ENCODE measurements around the gene OSBPL7. TPM values are rescaled to one million over a fixed set of nuclear protein-coding genes. Genes with fewer than 3 reads are reported as not detected.
A peak's percentile ranks its signal among the peaks of the same experiment; 100 is the strongest.

The OSBPL7 gene
- total and polyA plus RNA-seq, 2 of the 13 experiments (the other 11 are each of a cell fraction or from before 2014, with no cell fraction given): 4.7 to 6.6 TPM

GRCh38 chr17:47785538-47786123 is 36.0 kb downstream of the OSBPL7 start (continued):
- TF ChIP-seq ZNF691 (CRISPR knock-in tag; IDR thresholded peaks at IDR 0.05; ENCODE audit: borderline replicate concordance, low read depth): no peak
- no peak for TF ChIP-seq CEBPB (IDR thresholded peaks at IDR 0.05; ENCODE audit: borderline replicate concordance, low read depth, low read length)
- TF ChIP-seq MEIS2 (CRISPR knock-in tag; IDR thresholded peaks at IDR 0.05): no peak
- TF ChIP-seq ZNF503 (CRISPR knock-in tag; IDR thresholded peaks at IDR 0.05): no peak
- no peak; the same call in 1 of the 2 replicates for TF ChIP-seq MXD4 (CRISPR knock-in tag; IDR thresholded peaks at IDR 0.05)
- no peak for TF ChIP-seq MED8 (CRISPR knock-in tag; IDR thresholded peaks at IDR 0.05; ENCODE audit: insufficient replicate concordance)
- TF ChIP-seq GATAD2A (CRISPR knock-in tag; IDR thresholded peaks at IDR 0.05): peak; percentile 31; the same call in 1 of the 2 replicates
- peak; percentile 98 for TF ChIP-seq EHMT2 (IDR thresholded peaks at IDR 0.05; ENCODE audit: borderline replicate concordance, low read depth, low read length)
- TF ChIP-seq PAXIP1 (CRISPR knock-in tag; conservative IDR thresholded peaks at IDR 0.05): no peak
- no peak for TF ChIP-seq MAF1 (CRISPR knock-in tag; IDR thresholded peaks at IDR 0.05; ENCODE audit: borderline replicate concordance)
- no peak for TF ChIP-seq SRSF1 (optimal IDR thresholded peaks at IDR 0.05; ENCODE audit: low read depth, low read length)
- TF ChIP-seq NFE2 (CRISPR knock-in tag; IDR thresholded peaks at IDR 0.05): no peak
- no peak for TF ChIP-seq THAP7 (CRISPR knock-in tag; IDR thresholded peaks at IDR 0.05)
- no peak for TF ChIP-seq SALL2 (CRISPR knock-in tag; IDR thresholded peaks at IDR 0.05)
- TF ChIP-seq ZBTB2 (CRISPR knock-in tag; IDR thresholded peaks at IDR 0.05; ENCODE audit: low read depth): 0 out of 2 replicates have a peak, but pooled peaks have one; percentile 18
- no peak for TF ChIP-seq ZNF703 (CRISPR knock-in tag; IDR thresholded peaks at IDR 0.05; ENCODE audit: borderline replicate concordance)
- TF ChIP-seq ZNF674 (CRISPR knock-in tag; IDR thresholded peaks at IDR 0.05; ENCODE audit: low read depth): no peak
- no peak for TF ChIP-seq RCOR2 (CRISPR knock-in tag; IDR thresholded peaks at IDR 0.05)
- no peak for TF ChIP-seq THYN1 (CRISPR knock-in tag; IDR thresholded peaks at IDR 0.05; ENCODE audit: borderline replicate concordance, low read depth)
- no peak for TF ChIP-seq ZSCAN22 (CRISPR knock-in tag; IDR thresholded peaks at IDR 0.05)
- no peak for TF ChIP-seq NBN (conservative IDR thresholded peaks at IDR 0.05)

All from HepG2 (cell line).